HL-60 (cell line): ENCODE measurements around the gene TMEM121B.
A peak's percentile ranks its signal among the peaks of the same experiment; 100 is the strongest.
"Not testable (repeated sequence)": the region's sequence is repeated elsewhere in the genome, so short reads cannot be mapped to it uniquely, and the experiment has no call there.

Source experiments
- DNase-seq, 2 experiments: peaks; one replicate each; pipeline ENCODE4 v3.0.0-alpha.2; 2010 to 2020; ENCODE audit warnings: low read depth in 1 of 2, low spot score in 1 of 2
- H3K27ac ChIP-seq: fragments of 250-450 bp; sonication (Bioruptor Pico); replicated peaks from 2 replicates; pipeline ENCODE4 v1.5.1; 2020; ENCODE audit warnings: mild to moderate bottlenecking, moderate library complexity
- H3K27me3 ChIP-seq: fragments of 250-450 bp; sonication (Bioruptor Pico); 2 replicates; pipeline ENCODE4 v1.5.1; 2021; ENCODE audit warnings: mild to moderate bottlenecking, moderate library complexity; ENCODE audit not compliant: insufficient read depth, poor library complexity, severe bottlenecking
- H3K4me3 ChIP-seq: replicated peaks from 2 replicates; pipeline ENCODE4 v1.5.1; 2011; ENCODE audit warnings: mild to moderate bottlenecking, control low read depth, low read length; ENCODE audit not compliant: insufficient read depth
- GABPA ChIP-seq: IDR thresholded peaks from 2 replicates; pipeline ENCODE4 v1.6.1; 2012; ENCODE audit warnings: low read depth
- POLR2AphosphoS5 ChIP-seq: IDR thresholded peaks from 2 replicates; pipeline ENCODE4 v1.6.1; 2012; ENCODE audit warnings: low read depth
- SPI1 ChIP-seq: IDR thresholded peaks from 2 replicates; pipeline ENCODE4 v1.6.1; 2012; ENCODE audit warnings: low read depth, mild to moderate bottlenecking, borderline replicate concordance
- TF ChIP-seq, protein P1 (sequence below): IDR thresholded peaks from one replicate; pipeline ENCODE4 v1.5.1; 2011; ENCODE audit warnings: low read length, control low read depth, inconsistent platforms; ENCODE audit not compliant: insufficient read depth
- TF ChIP-seq, protein P2 (sequence below): IDR thresholded peaks from 2 replicates; pipeline ENCODE4 v1.6.1; 2012; ENCODE audit warnings: low read depth; ENCODE audit not compliant: insufficient replicate concordance

Gene TMEM121B

DNA sequence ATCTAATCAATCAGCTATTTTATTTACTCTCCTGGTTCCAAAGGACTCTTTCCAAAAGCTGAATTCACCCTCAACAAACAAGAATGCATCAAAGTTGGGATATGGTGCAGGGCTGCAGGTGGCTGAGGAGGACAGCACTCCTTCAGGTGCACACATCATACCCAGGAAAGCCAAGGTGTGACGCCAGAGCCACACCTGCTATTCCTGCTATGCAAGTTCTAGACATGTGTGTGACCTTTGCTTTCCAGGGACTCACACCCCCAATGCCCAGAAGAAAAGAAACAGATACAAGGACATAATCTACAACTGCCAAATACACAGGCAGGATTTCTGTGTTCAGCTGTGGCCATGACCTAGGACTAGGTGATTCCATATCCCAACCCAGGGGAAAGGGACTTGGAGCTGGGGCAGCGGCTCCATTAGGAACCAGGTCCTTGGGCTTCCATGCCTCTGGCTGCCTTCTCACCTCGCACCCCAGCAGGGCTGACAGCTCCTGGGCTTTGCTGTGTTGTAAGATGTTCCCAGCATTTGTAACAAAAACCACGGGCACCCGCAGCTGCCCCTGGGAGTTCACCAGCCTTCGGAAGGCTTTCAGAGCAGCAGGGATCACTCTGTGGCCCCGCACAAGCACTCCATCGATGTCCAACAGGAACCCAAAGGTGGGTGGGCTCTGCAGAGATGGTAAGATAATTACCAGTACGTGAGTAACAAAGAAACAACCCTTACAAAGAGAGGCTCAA, 28.1 kb upstream of the TMEM121B start:
- H3K27ac ChIP-seq = no peak overlapping the region
- H3K27me3 ChIP-seq = no peaks in the 10 kb centered on the region
- no peak overlapping the region for H3K4me3 ChIP-seq
- DNase-seq = peak in 1 of 2 experiments; percentile 31
- TF ChIP-seq SPI1 = no peak

DNA sequence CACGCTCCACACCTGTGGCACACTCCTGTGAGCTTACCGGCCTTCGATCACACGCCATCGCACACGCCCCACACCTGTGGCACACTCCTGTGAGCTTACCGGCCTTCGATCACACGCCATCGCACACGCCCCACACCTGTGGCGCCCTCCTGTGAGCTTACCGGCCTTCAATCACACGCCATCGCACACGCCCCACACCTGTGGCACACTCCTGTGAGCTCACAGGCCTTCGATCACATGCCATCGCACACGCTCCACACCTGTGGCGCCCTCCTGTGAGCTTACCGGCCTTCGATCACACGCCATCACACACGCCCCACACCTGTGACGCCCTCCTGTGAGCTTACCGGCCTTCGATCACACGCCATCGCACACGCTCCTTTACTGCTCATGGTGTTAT, 26.3 kb upstream of the TMEM121B start:
- H3K27me3 ChIP-seq, DNase-seq, H3K27ac ChIP-seq, H3K4me3 ChIP-seq: not testable (repeated sequence)

DNA sequence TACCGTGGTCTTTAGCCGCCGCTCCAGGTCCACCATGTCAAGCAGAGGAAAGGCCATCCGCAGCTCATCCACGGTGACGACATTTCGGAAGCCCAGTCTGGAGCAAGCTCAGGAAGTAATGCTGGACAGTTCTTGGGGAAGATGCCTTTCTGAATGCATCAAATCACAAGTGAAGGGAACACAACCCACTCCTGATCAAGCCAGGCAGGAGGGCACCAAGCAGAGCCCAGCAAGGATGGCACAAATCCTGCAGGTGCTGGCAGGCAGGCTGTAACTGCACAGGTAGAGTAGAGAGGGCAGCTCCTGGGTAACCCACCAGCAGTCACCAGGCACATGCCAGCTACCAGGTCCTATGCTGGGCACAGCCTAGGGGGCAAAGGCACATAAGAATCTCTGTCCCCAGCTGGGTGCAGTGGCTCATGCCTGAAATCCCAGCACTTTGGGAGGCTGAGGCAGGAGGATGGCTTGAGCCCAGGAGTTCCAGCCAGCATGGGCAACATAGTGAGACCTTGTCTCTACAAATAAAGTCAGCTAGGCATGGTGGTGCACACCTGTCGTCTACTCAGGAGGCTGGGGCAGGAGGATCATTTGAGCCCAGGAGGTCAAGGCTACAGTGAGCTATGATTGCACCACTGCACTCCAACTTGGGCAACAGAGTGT, 24.0 kb upstream of the TMEM121B start:
- no peak for DNase-seq
- TF ChIP-seq SPI1 = no peak
- TF ChIP-seq, protein P1, sequence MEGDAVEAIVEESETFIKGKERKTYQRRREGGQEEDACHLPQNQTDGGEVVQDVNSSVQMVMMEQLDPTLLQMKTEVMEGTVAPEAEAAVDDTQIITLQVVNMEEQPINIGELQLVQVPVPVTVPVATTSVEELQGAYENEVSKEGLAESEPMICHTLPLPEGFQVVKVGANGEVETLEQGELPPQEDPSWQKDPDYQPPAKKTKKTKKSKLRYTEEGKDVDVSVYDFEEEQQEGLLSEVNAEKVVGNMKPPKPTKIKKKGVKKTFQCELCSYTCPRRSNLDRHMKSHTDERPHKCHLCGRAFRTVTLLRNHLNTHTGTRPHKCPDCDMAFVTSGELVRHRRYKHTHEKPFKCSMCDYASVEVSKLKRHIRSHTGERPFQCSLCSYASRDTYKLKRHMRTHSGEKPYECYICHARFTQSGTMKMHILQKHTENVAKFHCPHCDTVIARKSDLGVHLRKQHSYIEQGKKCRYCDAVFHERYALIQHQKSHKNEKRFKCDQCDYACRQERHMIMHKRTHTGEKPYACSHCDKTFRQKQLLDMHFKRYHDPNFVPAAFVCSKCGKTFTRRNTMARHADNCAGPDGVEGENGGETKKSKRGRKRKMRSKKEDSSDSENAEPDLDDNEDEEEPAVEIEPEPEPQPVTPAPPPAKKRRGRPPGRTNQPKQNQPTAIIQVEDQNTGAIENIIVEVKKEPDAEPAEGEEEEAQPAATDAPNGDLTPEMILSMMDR = no peak
- TF ChIP-seq GABPA = no peak
- TF ChIP-seq, protein P2, sequence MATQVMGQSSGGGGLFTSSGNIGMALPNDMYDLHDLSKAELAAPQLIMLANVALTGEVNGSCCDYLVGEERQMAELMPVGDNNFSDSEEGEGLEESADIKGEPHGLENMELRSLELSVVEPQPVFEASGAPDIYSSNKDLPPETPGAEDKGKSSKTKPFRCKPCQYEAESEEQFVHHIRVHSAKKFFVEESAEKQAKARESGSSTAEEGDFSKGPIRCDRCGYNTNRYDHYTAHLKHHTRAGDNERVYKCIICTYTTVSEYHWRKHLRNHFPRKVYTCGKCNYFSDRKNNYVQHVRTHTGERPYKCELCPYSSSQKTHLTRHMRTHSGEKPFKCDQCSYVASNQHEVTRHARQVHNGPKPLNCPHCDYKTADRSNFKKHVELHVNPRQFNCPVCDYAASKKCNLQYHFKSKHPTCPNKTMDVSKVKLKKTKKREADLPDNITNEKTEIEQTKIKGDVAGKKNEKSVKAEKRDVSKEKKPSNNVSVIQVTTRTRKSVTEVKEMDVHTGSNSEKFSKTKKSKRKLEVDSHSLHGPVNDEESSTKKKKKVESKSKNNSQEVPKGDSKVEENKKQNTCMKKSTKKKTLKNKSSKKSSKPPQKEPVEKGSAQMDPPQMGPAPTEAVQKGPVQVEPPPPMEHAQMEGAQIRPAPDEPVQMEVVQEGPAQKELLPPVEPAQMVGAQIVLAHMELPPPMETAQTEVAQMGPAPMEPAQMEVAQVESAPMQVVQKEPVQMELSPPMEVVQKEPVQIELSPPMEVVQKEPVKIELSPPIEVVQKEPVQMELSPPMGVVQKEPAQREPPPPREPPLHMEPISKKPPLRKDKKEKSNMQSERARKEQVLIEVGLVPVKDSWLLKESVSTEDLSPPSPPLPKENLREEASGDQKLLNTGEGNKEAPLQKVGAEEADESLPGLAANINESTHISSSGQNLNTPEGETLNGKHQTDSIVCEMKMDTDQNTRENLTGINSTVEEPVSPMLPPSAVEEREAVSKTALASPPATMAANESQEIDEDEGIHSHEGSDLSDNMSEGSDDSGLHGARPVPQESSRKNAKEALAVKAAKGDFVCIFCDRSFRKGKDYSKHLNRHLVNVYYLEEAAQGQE = no peak
- TF ChIP-seq POLR2AphosphoS5 = no peak
- H3K27me3 ChIP-seq = no peaks in the 10 kb centered on the region
- no peak overlapping the region for H3K27ac ChIP-seq
- H3K4me3 ChIP-seq = no peak overlapping the region

DNA sequence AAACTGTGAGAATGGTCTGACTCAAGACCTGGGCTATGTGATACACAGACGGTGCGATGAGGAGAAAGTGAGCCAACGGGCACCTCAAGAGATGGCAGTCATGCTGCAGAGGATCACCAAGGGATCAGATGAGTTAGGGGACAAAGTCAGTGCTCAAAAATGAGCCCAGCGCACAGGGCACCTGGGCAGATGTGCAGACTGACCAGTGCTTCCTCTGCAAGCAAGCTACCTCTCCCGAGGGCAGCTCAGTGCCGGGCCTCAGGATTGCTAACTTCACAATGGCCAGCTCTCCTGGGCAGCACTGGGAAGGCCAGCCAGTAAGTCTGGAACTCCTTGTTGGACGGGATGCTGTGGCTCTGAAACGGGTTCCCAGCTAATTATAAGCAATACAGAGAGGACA, 22.7 kb upstream of the TMEM121B start:
- no peak overlapping the region for H3K4me3 ChIP-seq
- no peak for DNase-seq
- no peak overlapping the region for H3K27ac ChIP-seq
- no peaks in the 10 kb centered on the region for H3K27me3 ChIP-seq
- TF ChIP-seq POLR2AphosphoS5 = no peak
- TF ChIP-seq GABPA = no peak
- TF ChIP-seq, protein P2 = no peak
- TF ChIP-seq, protein P1 = no peak

DNA sequence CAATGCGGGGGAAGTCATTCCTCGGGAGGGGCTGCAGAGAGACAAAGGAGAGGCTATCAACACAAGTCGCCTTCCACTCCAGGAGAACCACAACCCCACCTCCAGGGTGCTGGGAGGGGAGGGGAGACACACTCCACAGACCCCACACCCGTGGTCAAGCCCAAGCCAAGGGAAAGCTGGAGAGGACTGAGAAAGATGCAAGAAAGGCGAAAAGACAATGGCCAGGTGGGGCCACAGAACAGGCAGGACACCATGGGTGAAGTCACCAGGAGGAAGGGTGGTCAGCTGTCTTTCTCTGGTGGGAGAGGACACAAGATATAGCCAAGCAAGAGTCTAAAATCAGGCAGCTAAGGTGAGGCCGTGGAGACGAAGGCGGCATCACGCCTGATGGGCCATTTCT, 21.9 kb upstream of the TMEM121B start:
- H3K27ac ChIP-seq = no peak overlapping the region
- TF ChIP-seq GABPA (no peak), SPI1 (no peak), POLR2AphosphoS5 (no peak)
- TF ChIP-seq, protein P1 = no peak
- TF ChIP-seq, protein P2 = no peak
- no peak for DNase-seq
- H3K4me3 ChIP-seq = no peak overlapping the region
- H3K27me3 ChIP-seq = no peaks in the 10 kb centered on the region
